Measurements from ENCODE around the gene BRD4.

BRD4 gene

GRCh38 chr19:15188851-15189250 is 143.5 kb downstream of the BRD4 start:
- no peak for DNase-seq

- no peak for DNase-seq
Observed at GRCh38 chr19:15187026-15188007, 145.0 kb downstream of the BRD4 start.
